HCT116 (cell line): Measurements from ENCODE around the gene MOB3A. TPM values are rescaled to one million over a fixed set of nuclear protein-coding genes. Genes with fewer than 3 reads are reported as not detected.
A peak's percentile ranks its signal among the peaks of the same experiment; 100 is the strongest.

Experiments
- ATAC-seq: fragments of 200-7000 bp; cut with Tn5 transposase; 2 replicates; pipeline ENCODE4 v1.9.1; 2020; ENCODE audit warnings: mild to moderate bottlenecking, moderate library complexity
- BruUV-seq: library from RNA; stranded (reverse); fragments of 400-500 nt; replicated peaks from 2 replicates; lab custom pipeline; 2021; lab: Mats Ljungman, UMichigan
- CTCF ChIA-PET: fragments of 300-600 bp; sonication (Branson Sonifier 250); formaldehyde crosslinking; loops from one replicate; lab custom pipeline; 2021; ENCODE audit warnings: antibody characterized with exemption; lab: Charles Lee
- POLR2A ChIA-PET: fragments of 300-600, 350-600 bp; sonication (Branson Sonifier 250); formaldehyde crosslinking; loops from one replicate; lab custom pipeline; 2021; ENCODE audit warnings: antibody characterized with exemption; lab: Charles Lee
- RAD21 ChIA-PET, 2 experiments: fragments of 300-600 bp; sonication (Branson Sonifier 250); formaldehyde crosslinking; loops; one replicate each; lab custom pipeline; 2023; ENCODE audit warnings: low total read pairs in 2 of 2; ENCODE audit not compliant: uncharacterized antibody in 2 of 2, unreplicated experiment in 2 of 2, low non-redundant PET in 1 of 2; lab: Charles Lee
- DNase-seq: peaks from one replicate; pipeline ENCODE4 v3.0.0-alpha.2; 2010; ENCODE audit warnings: low read depth, low spot score
- H2AFZ ChIP-seq: fragments of 200-600 bp; shearing (Covaris generic), sonication (generic); 2 replicates; pipeline ENCODE4 v1.6.1; 2017; ENCODE audit warnings: low read depth, mixed run types, mixed read lengths, antibody characterized with exemption, low read length; ENCODE audit not compliant: poor library complexity, severe bottlenecking
- H3K27ac ChIP-seq: 2 replicates; pipeline ENCODE4 v1.5.1; 2012; ENCODE audit warnings: low read depth, low read length
- H3K27me3 ChIP-seq: fragments of 200-600 bp; sonication (generic); 2 replicates; pipeline ENCODE4 v1.6.1; 2016; ENCODE audit warnings: mixed run types, low read length, mixed read lengths; ENCODE audit not compliant: insufficient read depth
- H3K36me3 ChIP-seq, 2 experiments: fragments of 200-500 bp in 1 of 2; fragments of 200-600 bp in 1 of 2; sonication (Bioruptor generic) in 1 of 2; sonication (generic) in 1 of 2; 2 replicates each; pipeline versions ENCODE4 v1.5.1 to v1.6.1; 2014 to 2016; ENCODE audit warnings: low read length in 2 of 2, inconsistent platforms in 1 of 2, mixed read lengths in 1 of 2, mixed run types in 1 of 2; ENCODE audit not compliant: insufficient read depth in 2 of 2, control insufficient read depth in 1 of 2
- H3K4me1 ChIP-seq, 2 experiments: fragments of 200-600 bp in 1 of 2; sonication (generic) in 1 of 2; 2 replicates each; pipeline versions ENCODE4 v1.5.1 to v1.6.1; 2012 to 2017; ENCODE audit warnings: low read length in 2 of 2, inconsistent platforms in 1 of 2, mild to moderate bottlenecking in 1 of 2, mixed read lengths in 1 of 2, mixed run types in 1 of 2, moderate library complexity in 1 of 2; ENCODE audit not compliant: insufficient read depth in 2 of 2, control insufficient read depth in 1 of 2
- H3K4me2 ChIP-seq: fragments of 200-600 bp; sonication (generic); 2 replicates; pipeline ENCODE4 v1.6.1; 2017; ENCODE audit warnings: mixed run types, low read length, mixed read lengths
- H3K4me3 ChIP-seq, 2 experiments: fragments of 200-600 bp in 1 of 2; sonication (generic) in 1 of 2; replicated peaks in 1 of 2; 2 replicates each; pipeline ENCODE4 v1.5.1; 2011 to 2016; ENCODE audit warnings: low read length in 2 of 2, control low read depth in 1 of 2, low read depth in 1 of 2, mild to moderate bottlenecking in 1 of 2, mixed read lengths in 1 of 2, mixed run types in 1 of 2
- H3K79me2 ChIP-seq: fragments of 200-600 bp; sonication (generic); 2 replicates; pipeline ENCODE4 v1.6.1; 2017; ENCODE audit warnings: mild to moderate bottlenecking, mixed run types, low read length, moderate library complexity, mixed read lengths; ENCODE audit not compliant: insufficient read depth
- H3K9ac ChIP-seq: fragments of 200-600 bp; sonication (generic); 2 replicates; pipeline ENCODE4 v1.6.1; 2016; ENCODE audit warnings: low read length, mixed read lengths
- H3K9me2 ChIP-seq: fragments of 200-600 bp; sonication (generic), shearing (Covaris generic); 2 replicates; pipeline ENCODE4 v1.6.1; 2017; ENCODE audit warnings: mixed run types, mild to moderate bottlenecking, moderate library complexity; ENCODE audit not compliant: insufficient read depth
- H3K9me3 ChIP-seq, 2 experiments: fragments of 200-500 bp in 1 of 2; fragments of 200-600 bp in 1 of 2; sonication (Bioruptor generic) in 1 of 2; sonication (generic) in 1 of 2; 2 replicates each; pipeline ENCODE4 v1.6.1; 2014 to 2017; ENCODE audit warnings: low read length in 2 of 2, mixed read lengths in 2 of 2, inconsistent platforms in 1 of 2, low read depth in 1 of 2, mild to moderate bottlenecking in 1 of 2, mixed run types in 1 of 2, moderate library complexity in 1 of 2; ENCODE audit not compliant: control insufficient read depth in 1 of 2, insufficient read depth in 1 of 2
- H4K20me1 ChIP-seq: fragments of 200-600 bp; sonication (generic), shearing (Covaris generic); 2 replicates; pipeline ENCODE4 v1.6.1; 2017; ENCODE audit warnings: mixed run types, mild to moderate bottlenecking, moderate library complexity; ENCODE audit not compliant: insufficient read depth
- CBX3 ChIP-seq: IDR thresholded peaks from 2 replicates; pipeline ENCODE4 v1.6.1; 2012; ENCODE audit warnings: low read depth
- CEBPB ChIP-seq: IDR thresholded peaks from 2 replicates; pipeline ENCODE4 v1.6.1; 2012; ENCODE audit warnings: low read depth
- EGR1 ChIP-seq: IDR thresholded peaks from 2 replicates; pipeline ENCODE4 v1.6.1; 2012; ENCODE audit warnings: low read depth
- JUND ChIP-seq: IDR thresholded peaks from 2 replicates; pipeline ENCODE4 v1.6.1; 2012
- MAX ChIP-seq: IDR thresholded peaks from 2 replicates; pipeline ENCODE4 v1.6.1; 2012
- POLR2AphosphoS5 ChIP-seq: IDR thresholded peaks from 2 replicates; pipeline ENCODE4 v1.6.1; 2011; ENCODE audit warnings: mild to moderate bottlenecking, low read depth, low read length, moderate library complexity
- SP1 ChIP-seq: IDR thresholded peaks from 2 replicates; pipeline ENCODE4 v1.6.1; 2012; ENCODE audit warnings: low read depth
- SRF ChIP-seq: IDR thresholded peaks from 2 replicates; pipeline ENCODE4 v1.6.1; 2012; ENCODE audit warnings: low read depth
- TCF7L2 ChIP-seq: IDR thresholded peaks from 2 replicates; pipeline ENCODE4 v1.7.0; 2011; ENCODE audit warnings: borderline replicate concordance, inconsistent platforms; ENCODE audit not compliant: insufficient read depth, insufficient read length; ENCODE audit errors: extremely low read depth
- YY1 ChIP-seq: IDR thresholded peaks from 2 replicates; pipeline ENCODE4 v1.6.1; 2011; ENCODE audit warnings: low read length, low read depth, moderate library complexity, mild to moderate bottlenecking; ENCODE audit not compliant: insufficient replicate concordance; ENCODE audit errors: extremely low read depth
- intact Hi-C: fragments of 100-400 bp; cut with micrococcal nuclease; formaldehyde crosslinking; loops from 2 replicates; pipeline ENCODE4 v1.10.0; 2022
- total RNA-seq: library from RNA; stranded (reverse); gene quantifications from one replicate; pipeline ENCODE4 v1.2.1, GENCODE V29; 2021; ENCODE audit not compliant: unreplicated experiment

Gene MOB3A
- total RNA-seq, 1 experiment from 2014 or later = 32.1 TPM

- H3K4me2 ChIP-seq = no peak overlapping the region
- RAD21 ChIA-PET = no interaction called here
- H3K36me3 ChIP-seq = peaks cover 17 to 45% of the 10 kb centered on the region in 2 experiments
- no peaks in the 10 kb centered on the region for H3K9me3 ChIP-seq
- no peaks in the 10 kb centered on the region for H3K4me1 ChIP-seq
- no peaks in the 10 kb centered on the region for H3K9me2 ChIP-seq
- H3K27ac ChIP-seq = no peak overlapping the region
- CTCF ChIA-PET = no interaction called here
- TF ChIP-seq JUND = no peak
- TF ChIP-seq EGR1 = no peak
- no peak for TF ChIP-seq SRF
- H3K9ac ChIP-seq = no peak overlapping the region
- no peaks in the 10 kb centered on the region for H3K27me3 ChIP-seq
- DNase-seq = no peak
- peaks cover 76% of the 10 kb centered on the region for H3K79me2 ChIP-seq
- intact Hi-C loops = no loop called here
- H2AFZ ChIP-seq = no peak overlapping the region
- POLR2A ChIA-PET = no interaction called here
- no peaks in the 10 kb centered on the region for H4K20me1 ChIP-seq
- H3K4me3 ChIP-seq = no peak overlapping the region
- BruUV-seq = TSS peak; percentile 40
- ATAC-seq = no peak
These were observed 39.6 kb upstream of the MOB3A start for GRCh38 chr19:2135474-2136402.

GRCh38 chr19:2132731-2133490, 36.8 kb upstream of the MOB3A start:
- ChIA-PET POLR2A (no interaction called here), RAD21 (interaction anchor here in 1 of 2 experiments (0.5 kb wide), 1 partner anchor 259 kb away, joined by 3 read pairs; no protein-coding TSS in a partner anchor), CTCF (no interaction called here)
- ATAC-seq (no peak), DNase-seq (no peak)
- Histone ChIP-seq H3K27ac (no peak overlapping the region), H3K9me2 (no peaks in the 10 kb centered on the region), H3K9ac (no peak overlapping the region), H3K4me1 (no peaks in the 10 kb centered on the region), H3K27me3 (no peaks in the 10 kb centered on the region), H4K20me1 (no peaks in the 10 kb centered on the region), H2AFZ (no peak overlapping the region), H3K36me3 (peaks cover 17 to 53% of the 10 kb centered on the region in 2 experiments), H3K79me2 (peaks cover 67% of the 10 kb centered on the region), H3K9me3 (no peaks in the 10 kb centered on the region), H3K4me2 (no peak overlapping the region), H3K4me3 (no peak overlapping the region)
- no TSS peak for BruUV-seq
- intact Hi-C loops = no loop called here
- TF ChIP-seq POLR2AphosphoS5 (no peak), MAX (no peak), CEBPB (no peak), YY1 (no peak), TCF7L2 (no peak), CBX3 (no peak), SP1 (no peak)
